ENCODE data around the gene PRKCE.

The PRKCE gene

GRCh38 chr2:45944074-45944473, 292.6 kb downstream of the PRKCE start:
- H3K27me3 ChIP-seq (ENCODE audit: control insufficient read depth in 1 of 2, insufficient read depth in 2 of 2, low read length in 2 of 2): no peaks in the 10 kb centered on the region
- H3K4me1 ChIP-seq (ENCODE audit: control insufficient read depth in 1 of 2, insufficient read depth in 2 of 2, low read length in 2 of 2): peaks cover 0 to 9% of the 10 kb centered on the region in 2 donors
- H3K36me3 ChIP-seq (ENCODE audit: control insufficient read depth in 1 of 2, insufficient read depth in 2 of 2, low read length in 2 of 2): no peaks in the 10 kb centered on the region
- no peak overlapping the region for H3K4me3 ChIP-seq (ENCODE audit: low read depth in 1 of 2, low read length in 2 of 2)
- no peak overlapping the region for H3K27ac ChIP-seq (ENCODE audit: low read depth, low read length)
- no peaks in the 10 kb centered on the region for H3K9me3 ChIP-seq (ENCODE audit: control insufficient read depth in 1 of 2, low read length in 2 of 2)
- no peak overlapping the region for H3K9ac ChIP-seq (ENCODE audit: low read depth in 1 of 2, low read length in 2 of 2)

GRCh38 chr2:45945302-45945717, 293.8 kb downstream of the PRKCE start:
- Histone ChIP-seq H3K27ac (ENCODE audit: low read depth, low read length) (no peak overlapping the region), H3K4me1 (ENCODE audit: control insufficient read depth in 1 of 2, insufficient read depth in 2 of 2, low read length in 2 of 2) (peaks cover 0 to under 1% of the 10 kb centered on the region in 2 donors), H3K4me3 (ENCODE audit: low read depth in 1 of 2, low read length in 2 of 2) (no peak overlapping the region), H3K9ac (ENCODE audit: low read depth in 1 of 2, low read length in 2 of 2) (no peak overlapping the region), H3K36me3 (ENCODE audit: control insufficient read depth in 1 of 2, insufficient read depth in 2 of 2, low read length in 2 of 2) (no peaks in the 10 kb centered on the region), H3K9me3 (ENCODE audit: control insufficient read depth in 1 of 2, low read length in 2 of 2) (no peaks in the 10 kb centered on the region), H3K27me3 (ENCODE audit: control insufficient read depth in 1 of 2, insufficient read depth in 2 of 2, low read length in 2 of 2) (no peaks in the 10 kb centered on the region)

- Histone ChIP-seq H3K27me3 (ENCODE audit: control insufficient read depth in 1 of 2, insufficient read depth in 2 of 2, low read length in 2 of 2) (no peaks in the 10 kb centered on the region), H3K4me3 (ENCODE audit: low read depth in 1 of 2, low read length in 2 of 2) (no peak overlapping the region), H3K9ac (ENCODE audit: low read depth in 1 of 2, low read length in 2 of 2) (no peak overlapping the region), H3K9me3 (ENCODE audit: control insufficient read depth in 1 of 2, low read length in 2 of 2) (no peaks in the 10 kb centered on the region), H3K36me3 (ENCODE audit: control insufficient read depth in 1 of 2, insufficient read depth in 2 of 2, low read length in 2 of 2) (no peaks in the 10 kb centered on the region), H3K4me1 (ENCODE audit: control insufficient read depth in 1 of 2, insufficient read depth in 2 of 2, low read length in 2 of 2) (peaks cover 4 to 6% of the 10 kb centered on the region in 2 donors), H3K27ac (ENCODE audit: low read depth, low read length) (no peak overlapping the region)
These were observed 294.5 kb downstream of the PRKCE start for GRCh38 chr2:45946023-45946422.

- Histone ChIP-seq H3K9me3 (ENCODE audit: control insufficient read depth in 1 of 2, low read length in 2 of 2) (no peaks in the 10 kb centered on the region), H3K9ac (ENCODE audit: low read depth in 1 of 2, low read length in 2 of 2) (no peak overlapping the region), H3K4me1 (ENCODE audit: control insufficient read depth in 1 of 2, insufficient read depth in 2 of 2, low read length in 2 of 2) (peaks cover 6 to 10% of the 10 kb centered on the region in 2 donors), H3K4me3 (ENCODE audit: low read depth in 1 of 2, low read length in 2 of 2) (no peak overlapping the region), H3K27ac (ENCODE audit: low read depth, low read length) (no peak overlapping the region), H3K27me3 (ENCODE audit: control insufficient read depth in 1 of 2, insufficient read depth in 2 of 2, low read length in 2 of 2) (no peaks in the 10 kb centered on the region), H3K36me3 (ENCODE audit: control insufficient read depth in 1 of 2, insufficient read depth in 2 of 2, low read length in 2 of 2) (no peaks in the 10 kb centered on the region)
These were observed 299.1 kb downstream of the PRKCE start for GRCh38 chr2:45950606-45951005.

DNA sequence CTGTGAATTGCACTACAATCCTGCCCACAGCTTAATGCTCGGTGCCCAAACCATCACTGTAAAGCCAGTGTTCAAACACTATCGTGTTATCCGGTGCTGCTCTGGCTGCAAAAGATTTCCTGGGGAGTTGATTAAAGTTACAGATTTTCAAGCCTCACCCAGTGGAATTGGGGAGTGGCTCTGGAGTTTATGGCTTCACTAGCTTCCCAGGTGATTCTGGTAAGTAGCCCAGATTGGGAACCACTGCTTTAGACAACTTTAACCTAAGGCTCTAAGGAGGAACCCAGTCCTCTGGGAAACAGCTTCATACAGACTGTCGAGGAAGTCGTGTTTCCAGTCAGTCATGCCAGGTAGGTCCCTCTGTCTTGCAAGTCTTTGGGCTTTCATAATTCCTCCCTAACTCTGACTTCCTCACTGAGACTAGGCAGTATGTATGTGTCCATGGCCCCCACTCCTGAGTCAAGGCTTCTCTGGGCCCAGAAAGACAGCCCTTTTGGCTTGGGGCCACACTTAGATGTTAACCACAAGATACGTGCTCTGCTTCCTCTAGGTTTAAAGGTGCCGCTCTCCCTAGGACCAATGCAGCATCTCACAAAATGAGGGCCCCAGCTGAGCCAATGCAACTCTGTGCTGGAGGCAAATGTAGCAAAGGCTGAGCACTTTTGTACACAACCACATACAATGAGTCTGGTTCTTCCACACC, 299.7 kb downstream of the PRKCE start:
- no peak overlapping the region for H3K27ac ChIP-seq (ENCODE audit: low read depth, low read length)
- no peaks in the 10 kb centered on the region for H3K9me3 ChIP-seq (ENCODE audit: control insufficient read depth in 1 of 2, low read length in 2 of 2)
- no peaks in the 10 kb centered on the region for H3K27me3 ChIP-seq (ENCODE audit: control insufficient read depth in 1 of 2, insufficient read depth in 2 of 2, low read length in 2 of 2)
- peaks cover 6 to 10% of the 10 kb centered on the region in 2 donors for H3K4me1 ChIP-seq (ENCODE audit: control insufficient read depth in 1 of 2, insufficient read depth in 2 of 2, low read length in 2 of 2)
- no peak overlapping the region for H3K9ac ChIP-seq (ENCODE audit: low read depth in 1 of 2, low read length in 2 of 2)
- H3K4me3 ChIP-seq (ENCODE audit: low read depth in 1 of 2, low read length in 2 of 2): no peak overlapping the region
- H3K36me3 ChIP-seq (ENCODE audit: control insufficient read depth in 1 of 2, insufficient read depth in 2 of 2, low read length in 2 of 2): no peaks in the 10 kb centered on the region

GRCh38 chr2:45952591-45952990, 301.1 kb downstream of the PRKCE start:
- no peaks in the 10 kb centered on the region for H3K9me3 ChIP-seq (ENCODE audit: control insufficient read depth in 1 of 2, low read length in 2 of 2)
- no peaks in the 10 kb centered on the region for H3K27me3 ChIP-seq (ENCODE audit: control insufficient read depth in 1 of 2, insufficient read depth in 2 of 2, low read length in 2 of 2)
- H3K4me1 ChIP-seq (ENCODE audit: control insufficient read depth in 1 of 2, insufficient read depth in 2 of 2, low read length in 2 of 2): peaks cover 6 to 10% of the 10 kb centered on the region in 2 donors
- no peak overlapping the region for H3K9ac ChIP-seq (ENCODE audit: low read depth in 1 of 2, low read length in 2 of 2)
- no peak overlapping the region for H3K27ac ChIP-seq (ENCODE audit: low read depth, low read length)
- H3K4me3 ChIP-seq (ENCODE audit: low read depth in 1 of 2, low read length in 2 of 2): no peak overlapping the region
- no peaks in the 10 kb centered on the region for H3K36me3 ChIP-seq (ENCODE audit: control insufficient read depth in 1 of 2, insufficient read depth in 2 of 2, low read length in 2 of 2)

- H3K4me1 ChIP-seq (ENCODE audit: control insufficient read depth in 1 of 2, insufficient read depth in 2 of 2, low read length in 2 of 2): peaks cover 6 to 10% of the 10 kb centered on the region in 2 donors
- no peak overlapping the region for H3K27ac ChIP-seq (ENCODE audit: low read depth, low read length)
- H3K36me3 ChIP-seq (ENCODE audit: control insufficient read depth in 1 of 2, insufficient read depth in 2 of 2, low read length in 2 of 2): no peaks in the 10 kb centered on the region
- no peak overlapping the region for H3K4me3 ChIP-seq (ENCODE audit: low read depth in 1 of 2, low read length in 2 of 2)
- H3K27me3 ChIP-seq (ENCODE audit: control insufficient read depth in 1 of 2, insufficient read depth in 2 of 2, low read length in 2 of 2): no peaks in the 10 kb centered on the region
- H3K9ac ChIP-seq (ENCODE audit: low read depth in 1 of 2, low read length in 2 of 2): no peak overlapping the region
- H3K9me3 ChIP-seq (ENCODE audit: control insufficient read depth in 1 of 2, low read length in 2 of 2): no peaks in the 10 kb centered on the region
These were observed 302.0 kb downstream of the PRKCE start for GRCh38 chr2:45953376-45954027.

DNA sequence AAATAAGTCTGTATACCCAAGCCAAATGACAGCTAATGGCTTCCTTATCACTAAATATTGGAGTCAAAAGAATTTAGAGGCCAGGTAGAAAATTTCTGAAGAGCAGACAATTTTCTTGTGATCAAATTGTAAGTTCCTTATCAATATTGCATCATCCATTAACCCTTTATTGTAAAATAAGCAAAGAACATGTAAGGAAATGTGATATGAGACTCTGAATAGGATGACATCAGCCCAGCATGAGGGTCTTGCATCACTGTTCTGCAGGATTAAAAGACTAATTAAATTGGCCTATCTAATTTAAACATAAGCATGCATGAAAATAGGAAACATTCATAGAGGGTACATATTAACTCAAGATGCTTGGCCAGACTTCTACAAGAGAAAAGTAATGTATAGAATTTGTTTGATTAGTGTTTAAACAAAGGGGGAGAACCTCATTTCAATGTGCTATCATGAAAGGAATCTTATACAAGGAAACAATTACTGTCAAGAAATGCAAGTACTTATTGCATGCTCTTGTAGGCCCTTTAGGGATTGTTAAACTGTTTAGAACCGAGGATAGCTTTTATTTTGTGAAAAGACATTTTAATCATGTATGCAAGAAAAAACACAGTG, 302.9 kb downstream of the PRKCE start:
- no peak overlapping the region for H3K27ac ChIP-seq (ENCODE audit: low read depth, low read length)
- no peak overlapping the region for H3K9ac ChIP-seq (ENCODE audit: low read depth in 1 of 2, low read length in 2 of 2)
- no peaks in the 10 kb centered on the region for H3K9me3 ChIP-seq (ENCODE audit: control insufficient read depth in 1 of 2, low read length in 2 of 2)
- no peaks in the 10 kb centered on the region for H3K27me3 ChIP-seq (ENCODE audit: control insufficient read depth in 1 of 2, insufficient read depth in 2 of 2, low read length in 2 of 2)
- no peak overlapping the region for H3K4me3 ChIP-seq (ENCODE audit: low read depth in 1 of 2, low read length in 2 of 2)
- no peaks in the 10 kb centered on the region for H3K36me3 ChIP-seq (ENCODE audit: control insufficient read depth in 1 of 2, insufficient read depth in 2 of 2, low read length in 2 of 2)
- peaks cover 10 to 16% of the 10 kb centered on the region in 2 donors for H3K4me1 ChIP-seq (ENCODE audit: control insufficient read depth in 1 of 2, insufficient read depth in 2 of 2, low read length in 2 of 2)

DNA sequence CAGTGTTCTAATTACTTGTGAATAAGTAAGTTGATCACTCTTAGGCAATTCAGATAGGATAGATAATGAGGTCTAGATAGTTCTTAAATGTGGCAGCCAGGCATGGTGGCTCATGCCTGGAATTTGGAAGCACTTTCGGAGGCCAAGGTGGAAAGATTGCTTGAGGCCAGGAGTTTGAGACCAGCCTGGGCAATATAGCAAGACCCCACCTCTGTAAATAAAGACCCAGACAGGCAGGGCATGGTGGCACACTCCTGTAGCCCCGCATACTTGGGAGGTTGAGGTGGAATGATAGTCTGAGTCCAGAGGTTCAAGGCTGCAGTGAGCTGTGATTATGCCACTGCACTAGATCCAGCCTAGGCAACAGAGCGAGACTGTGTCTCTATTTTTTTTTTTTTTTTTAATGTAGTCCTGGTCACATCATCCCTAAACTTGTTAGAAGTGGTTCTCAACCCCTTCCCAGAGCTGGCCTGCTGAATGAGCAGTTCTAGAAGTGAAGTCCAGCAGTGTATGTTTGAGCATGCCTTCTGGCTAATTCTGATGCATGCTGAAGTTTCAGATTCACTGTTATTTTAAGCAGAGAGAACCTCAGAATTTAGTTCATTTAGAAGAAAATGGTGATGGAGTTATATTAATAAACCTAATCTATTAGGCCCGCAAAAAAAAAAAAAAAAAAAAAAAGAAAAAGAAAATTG, 306.2 kb downstream of the PRKCE start:
- H3K36me3 ChIP-seq (ENCODE audit: control insufficient read depth in 1 of 2, insufficient read depth in 2 of 2, low read length in 2 of 2): no peaks in the 10 kb centered on the region
- no peaks in the 10 kb centered on the region for H3K9me3 ChIP-seq (ENCODE audit: control insufficient read depth in 1 of 2, low read length in 2 of 2)
- H3K4me3 ChIP-seq (ENCODE audit: low read depth in 1 of 2, low read length in 2 of 2): no peak overlapping the region
- H3K27ac ChIP-seq (ENCODE audit: low read depth, low read length): no peak overlapping the region
- no peaks in the 10 kb centered on the region for H3K27me3 ChIP-seq (ENCODE audit: control insufficient read depth in 1 of 2, insufficient read depth in 2 of 2, low read length in 2 of 2)
- peaks cover 26 to 38% of the 10 kb centered on the region in 2 donors for H3K4me1 ChIP-seq (ENCODE audit: control insufficient read depth in 1 of 2, insufficient read depth in 2 of 2, low read length in 2 of 2)
- no peak overlapping the region for H3K9ac ChIP-seq (ENCODE audit: low read depth in 1 of 2, low read length in 2 of 2)
